HG02678 (cell line): ENCODE results near the gene SV2C.

ENCODE experiments used
- ATAC-seq: cut with Tn5 transposase; IDR thresholded peaks from one replicate; pipeline ENCODE4 v1.9.1; 2021; ENCODE audit warnings: mild to moderate bottlenecking, moderate library complexity; ENCODE audit not compliant: unreplicated experiment

SV2C gene

DNA sequence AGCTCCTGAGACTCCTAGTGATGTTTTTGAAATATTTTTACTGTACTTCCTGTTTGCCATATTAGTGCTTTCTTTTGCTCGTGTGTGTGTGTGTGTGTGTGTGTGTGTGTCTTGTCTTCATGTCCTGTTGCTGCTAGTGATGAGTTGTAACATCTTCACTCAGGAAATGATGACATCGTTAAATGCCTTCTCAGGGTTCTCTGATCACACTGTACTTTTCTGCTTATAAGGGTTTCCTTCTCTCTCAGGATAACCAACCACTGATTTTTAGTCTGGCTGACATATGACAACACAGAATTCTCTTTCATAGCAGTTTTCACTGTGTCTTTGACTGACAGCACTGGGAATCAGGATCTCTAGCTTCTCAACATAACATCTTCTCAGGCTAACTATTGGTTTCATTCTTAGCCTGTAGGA lies 16.1 kb downstream of the SV2C start:
- peak; percentile 42 for ATAC-seq

DNA sequence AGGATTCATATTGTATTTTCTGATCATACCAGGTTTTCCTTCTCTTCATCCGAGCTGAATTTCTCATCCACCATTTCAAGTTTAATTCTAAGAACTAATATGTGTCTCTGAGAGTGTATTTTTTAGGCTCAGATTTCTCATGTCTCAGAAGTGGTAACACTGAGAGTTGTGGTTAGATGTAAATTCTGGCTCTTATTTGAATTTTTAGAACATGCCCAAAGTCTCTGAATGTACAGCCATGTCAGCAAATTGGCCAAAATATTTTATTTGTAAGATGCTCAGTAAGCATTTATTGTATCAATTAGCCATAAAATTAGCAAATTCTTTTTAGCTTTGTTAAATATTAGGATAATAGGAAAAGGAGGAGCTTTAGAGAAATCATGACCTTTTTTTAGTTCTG lies 16.6 kb downstream of the SV2C start:
- ATAC-seq = peak; percentile 59

DNA sequence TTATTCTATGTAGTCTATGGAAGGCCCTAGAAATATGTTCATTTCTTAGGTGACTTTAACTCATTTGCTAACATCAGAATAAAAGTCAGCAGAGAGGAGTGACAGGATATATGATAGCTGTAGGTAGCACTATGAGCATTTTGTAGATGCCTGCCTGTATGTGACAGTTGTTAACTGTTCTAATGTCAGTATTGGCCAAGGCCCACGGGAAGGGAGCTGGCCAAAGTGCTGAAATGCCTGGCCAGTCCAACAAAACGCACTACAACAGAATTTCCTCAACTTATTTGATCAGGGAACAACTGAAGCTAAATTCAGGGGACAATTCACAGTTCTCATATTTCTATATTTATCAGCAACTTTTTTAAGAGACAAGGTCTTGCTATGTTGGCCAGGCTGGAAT lies 20.8 kb downstream of the SV2C start:
- ATAC-seq = no peak

DNA sequence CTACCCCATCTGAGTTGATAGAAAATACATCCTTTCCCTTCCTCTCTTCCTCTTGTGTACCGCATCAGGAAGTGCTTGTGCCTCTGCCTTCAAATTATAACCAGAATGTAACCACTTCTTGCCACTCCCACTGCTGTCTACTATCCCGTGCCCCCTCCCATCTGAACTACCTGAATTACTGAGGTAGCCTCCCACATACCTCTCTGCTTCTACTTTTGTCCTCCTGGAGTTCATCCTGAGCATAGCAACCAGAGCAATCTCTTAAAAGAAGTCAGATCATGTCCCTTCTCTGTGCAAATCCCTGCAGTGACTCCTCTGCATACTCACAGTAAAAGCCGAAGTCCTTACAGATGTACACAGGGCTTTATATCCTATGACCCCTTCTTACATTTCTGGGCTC lies 23.0 kb downstream of the SV2C start:
- no peak for ATAC-seq

DNA sequence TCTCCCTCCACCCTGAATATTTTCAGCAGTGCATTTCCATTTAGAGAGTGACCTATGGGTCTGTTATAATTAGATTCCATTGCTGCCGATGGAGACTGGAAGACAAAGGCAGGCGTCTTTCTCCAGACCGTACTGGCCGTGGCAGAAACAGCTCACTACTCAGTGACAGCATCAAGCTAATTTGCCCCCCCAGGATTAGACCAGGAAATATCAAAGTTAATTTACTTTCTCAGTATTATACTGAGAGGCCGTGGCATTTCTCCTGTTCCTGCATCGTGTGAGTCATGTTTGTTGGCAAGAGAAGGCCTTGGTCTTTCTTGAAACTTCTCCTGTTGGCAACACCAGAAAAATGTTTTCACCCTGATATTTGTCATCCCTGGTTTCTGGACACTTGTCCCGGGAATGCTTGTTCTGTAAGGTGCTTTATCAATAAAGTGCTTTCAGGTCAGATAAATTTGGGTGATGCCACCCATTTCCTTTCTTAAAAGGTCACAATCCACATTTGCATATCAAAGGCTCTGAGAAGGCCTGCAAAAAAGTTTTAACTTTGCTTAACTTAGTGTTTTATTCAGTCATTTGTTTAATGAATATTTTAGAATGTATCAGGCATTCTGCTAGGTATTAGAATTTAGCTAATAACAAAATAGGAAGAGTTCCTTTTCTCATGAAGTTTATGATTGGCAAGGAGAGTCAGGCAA lies 28.4 kb downstream of the SV2C start:
- no peak for ATAC-seq

DNA sequence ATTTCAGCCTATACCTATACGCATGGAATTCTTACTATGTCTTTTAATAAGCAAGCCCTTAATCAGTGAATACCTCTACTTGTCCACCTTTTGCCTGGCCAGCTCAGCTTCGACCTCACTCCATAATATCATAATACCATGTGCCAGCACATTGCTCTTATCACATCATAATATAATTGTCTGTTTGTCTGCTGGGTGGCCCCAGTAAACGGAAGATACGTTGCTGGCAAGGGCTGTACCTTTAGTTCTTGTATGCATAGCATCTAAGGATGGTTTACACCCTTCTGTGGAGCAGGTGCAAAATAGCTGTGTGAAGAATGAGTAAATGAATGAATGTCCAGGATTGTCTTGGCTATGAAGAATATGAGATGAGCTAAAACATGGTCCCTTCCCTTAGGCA lies 29.9 kb downstream of the SV2C start:
- no peak for ATAC-seq

DNA sequence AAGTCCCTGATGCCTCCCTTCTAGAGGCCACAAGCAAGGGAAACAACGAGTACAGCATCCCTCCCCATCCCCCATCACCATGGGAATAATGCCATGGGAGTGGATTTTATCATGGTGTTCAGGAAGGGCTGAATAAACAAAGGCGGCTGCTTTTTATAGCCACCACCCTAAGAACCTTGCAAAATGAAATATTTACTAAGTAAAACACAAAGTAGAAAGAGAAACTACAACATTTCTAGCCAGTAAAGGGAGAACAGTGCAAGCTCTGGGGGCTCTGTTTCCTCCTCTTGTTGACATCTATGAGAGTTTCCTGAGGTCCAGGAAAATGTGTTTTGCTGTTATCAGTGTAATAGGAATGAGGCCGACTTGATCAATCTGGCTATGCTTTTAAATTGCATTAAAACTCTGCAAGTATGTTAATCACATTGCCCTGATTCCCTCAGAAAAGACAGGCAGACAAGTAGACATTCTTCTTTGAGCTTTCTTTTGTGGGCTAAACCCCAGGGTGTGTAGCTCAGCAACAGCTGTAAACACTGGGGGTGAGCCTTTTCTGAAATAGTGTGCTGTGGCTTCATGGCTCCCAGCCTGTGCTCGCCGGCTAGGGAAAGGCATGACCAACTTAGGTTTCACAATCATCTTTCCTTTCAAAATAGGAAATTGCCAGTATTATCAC lies 31.1 kb downstream of the SV2C start:
- ATAC-seq = no peak

DNA sequence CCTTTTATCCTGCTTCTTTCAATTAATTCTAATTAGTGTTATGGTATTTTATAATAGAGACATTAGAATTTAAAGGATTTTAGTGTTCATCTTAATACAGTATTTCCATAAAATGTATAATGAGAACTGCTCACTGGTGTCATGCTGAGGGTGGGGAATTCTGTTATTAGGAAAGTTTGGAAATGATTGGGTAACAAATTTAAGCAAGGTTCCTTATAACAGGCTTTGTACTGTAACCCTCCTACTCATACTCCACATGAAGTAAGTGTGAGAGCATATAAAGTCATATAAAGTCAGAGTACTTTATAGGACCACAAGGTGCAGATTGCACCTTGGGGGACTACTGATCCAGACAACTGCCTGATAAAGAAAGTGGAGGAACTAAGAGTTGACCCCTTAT lies 42.2 kb downstream of the SV2C start:
- no peak for ATAC-seq

DNA sequence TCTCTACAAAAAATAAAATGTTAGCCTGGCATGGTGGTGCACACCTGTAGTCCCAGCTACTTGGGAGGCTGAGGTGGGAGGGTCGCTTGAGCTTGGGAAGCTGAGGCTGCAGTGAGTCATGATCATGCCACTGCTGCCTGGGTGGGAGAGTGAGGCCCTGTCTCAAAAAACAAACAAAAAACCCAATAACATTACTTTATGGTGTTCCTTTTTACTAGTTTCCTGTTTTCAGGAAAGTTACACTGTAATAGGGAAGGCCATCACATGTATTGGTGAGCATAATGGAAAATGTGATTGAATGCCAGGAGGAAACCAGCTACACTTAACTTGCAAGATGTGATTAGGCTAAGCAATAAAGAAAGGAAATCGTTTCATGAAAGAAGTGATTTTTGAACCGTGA lies 42.7 kb downstream of the SV2C start:
- no peak for ATAC-seq

DNA sequence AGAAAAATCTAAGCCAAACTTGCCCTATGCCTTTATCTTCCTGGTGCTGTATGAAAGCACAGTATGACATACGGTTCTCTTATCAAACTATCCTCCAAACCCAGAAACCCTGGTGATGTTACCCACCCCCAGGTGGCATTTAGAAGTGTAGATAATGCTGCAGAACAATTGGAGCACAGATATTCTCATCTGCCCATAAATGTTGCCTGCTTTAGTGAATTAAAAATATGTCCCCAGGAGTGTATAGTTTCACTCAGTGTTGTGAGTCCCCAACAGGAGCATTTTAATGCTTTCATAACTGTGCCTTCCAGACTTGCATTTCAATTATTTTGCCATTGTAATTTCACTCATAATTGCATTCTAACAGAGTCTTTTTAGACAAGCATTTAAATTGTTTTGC lies 50.8 kb downstream of the SV2C start:
- ATAC-seq = no peak

DNA sequence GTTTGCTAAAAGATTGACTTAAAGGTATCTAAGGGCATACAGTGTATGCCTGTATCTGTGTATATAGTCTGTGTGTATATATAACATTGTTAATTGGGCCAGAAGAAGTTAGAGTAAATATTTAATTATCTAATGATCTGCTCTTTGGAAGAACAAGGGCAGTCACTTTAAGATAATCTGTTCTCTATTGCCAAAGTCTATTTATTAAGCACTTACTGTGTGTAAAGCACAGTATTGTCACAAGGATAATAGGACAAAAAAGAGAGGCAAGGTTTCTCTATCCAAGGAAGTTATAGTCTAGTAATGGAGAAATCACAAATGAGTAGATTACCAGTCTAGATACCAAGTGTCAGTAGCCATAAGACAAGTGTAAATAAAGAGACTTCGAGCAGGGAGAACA lies 51.5 kb downstream of the SV2C start:
- no peak for ATAC-seq

DNA sequence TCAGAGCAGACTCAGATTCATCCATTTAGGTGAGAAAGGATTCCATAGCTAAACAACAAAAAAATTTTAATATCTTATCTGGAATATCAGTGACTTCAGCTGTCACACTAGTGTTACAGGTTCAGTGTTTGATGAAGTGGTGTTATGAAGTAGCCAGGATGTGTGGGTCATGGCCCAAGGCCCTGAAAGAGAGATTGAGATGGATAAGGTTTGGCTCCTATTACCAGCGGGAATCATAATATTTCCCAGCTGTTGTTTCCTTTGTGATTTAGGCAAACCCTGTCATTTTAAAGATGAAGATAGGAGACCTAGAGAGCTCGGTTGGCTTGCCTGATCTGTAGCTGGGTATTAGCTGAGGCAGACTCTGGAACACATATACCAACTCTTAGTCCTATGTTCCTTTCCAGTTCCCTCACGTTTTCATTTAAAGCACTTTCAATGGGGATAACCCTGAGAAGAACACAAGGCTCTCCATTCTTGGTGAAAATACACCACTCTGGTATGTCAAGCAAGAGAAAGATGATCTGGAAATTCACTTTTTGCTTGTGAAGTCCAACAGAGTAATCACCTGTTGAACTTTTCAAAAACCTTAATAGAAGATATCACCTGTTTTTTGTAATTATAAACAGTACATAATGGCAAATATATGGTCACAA lies 54.8 kb downstream of the SV2C start:
- no peak for ATAC-seq

DNA sequence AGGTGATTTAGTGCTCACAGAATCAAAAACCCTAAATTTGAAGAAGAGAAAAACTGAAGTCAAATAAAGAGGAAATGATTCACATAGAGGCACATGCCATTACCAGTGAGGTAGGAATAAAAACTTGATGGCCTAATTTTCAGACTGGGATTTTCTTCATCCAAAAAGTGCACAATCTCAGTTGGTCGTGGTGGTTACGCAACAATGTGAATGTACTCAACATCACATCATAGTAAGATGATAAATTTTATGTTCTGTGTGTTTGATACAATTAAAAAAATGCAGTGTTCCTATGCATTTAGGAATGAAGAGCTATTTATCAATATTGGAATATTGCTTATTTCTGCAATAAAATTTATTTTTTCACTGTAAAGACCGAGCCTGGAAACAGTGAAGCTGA lies 60.7 kb downstream of the SV2C start:
- ATAC-seq = no peak

DNA sequence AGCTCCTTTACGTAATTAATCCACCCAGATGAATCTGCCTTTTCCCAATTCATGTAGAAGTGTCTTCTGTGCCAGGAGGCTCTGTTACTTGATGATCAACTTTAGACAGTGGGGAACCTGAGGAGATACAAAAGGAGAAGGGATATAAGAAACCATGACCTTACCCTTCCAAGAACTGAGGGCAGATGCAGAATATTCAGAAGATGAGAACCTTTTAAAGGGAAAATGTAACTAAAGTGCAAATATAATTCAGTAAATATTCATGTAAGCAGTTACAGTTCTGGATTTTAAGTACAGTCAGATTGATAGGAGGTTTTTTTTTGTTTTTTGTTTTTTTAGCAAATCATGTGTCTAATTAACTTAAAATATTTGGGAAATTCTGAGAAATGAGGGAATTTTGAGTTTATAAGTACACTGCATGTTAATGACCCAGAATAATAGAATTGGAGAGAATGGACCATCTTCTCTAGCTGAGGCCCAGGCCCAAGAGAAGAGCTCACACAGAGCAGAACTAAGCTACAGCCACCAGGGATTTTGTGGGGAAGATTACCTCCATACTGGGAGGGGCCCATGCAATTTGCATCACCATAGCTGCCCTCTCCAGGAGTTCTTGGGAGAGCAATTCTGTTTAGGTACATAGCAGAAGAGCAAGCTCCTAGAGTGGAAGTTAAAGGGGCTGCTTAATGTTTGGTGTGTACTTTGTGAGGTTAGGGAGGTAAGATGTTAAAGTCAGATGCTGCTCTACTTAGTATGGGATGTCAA lies 61.5 kb downstream of the SV2C start:
- ATAC-seq = no peak

DNA sequence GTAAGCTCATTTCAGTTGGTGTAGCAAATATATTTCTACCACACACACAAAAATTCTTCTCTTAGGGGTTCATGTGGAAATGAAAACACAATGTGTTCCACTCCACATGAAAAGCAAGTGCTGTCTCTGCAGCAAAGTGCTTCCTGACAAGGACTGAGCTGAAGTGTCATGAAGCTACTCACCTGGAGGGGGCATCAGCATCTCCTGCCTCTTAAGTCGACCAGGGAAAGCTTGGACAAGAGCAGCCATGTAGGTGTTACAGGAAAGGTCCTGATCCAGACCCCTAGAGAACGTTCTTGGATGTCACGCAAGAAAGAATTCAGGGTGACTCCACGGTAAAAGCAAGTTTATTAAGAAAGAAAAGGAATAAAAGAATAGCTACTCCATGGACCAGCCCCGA lies 62.8 kb downstream of the SV2C start:
- no peak for ATAC-seq

DNA sequence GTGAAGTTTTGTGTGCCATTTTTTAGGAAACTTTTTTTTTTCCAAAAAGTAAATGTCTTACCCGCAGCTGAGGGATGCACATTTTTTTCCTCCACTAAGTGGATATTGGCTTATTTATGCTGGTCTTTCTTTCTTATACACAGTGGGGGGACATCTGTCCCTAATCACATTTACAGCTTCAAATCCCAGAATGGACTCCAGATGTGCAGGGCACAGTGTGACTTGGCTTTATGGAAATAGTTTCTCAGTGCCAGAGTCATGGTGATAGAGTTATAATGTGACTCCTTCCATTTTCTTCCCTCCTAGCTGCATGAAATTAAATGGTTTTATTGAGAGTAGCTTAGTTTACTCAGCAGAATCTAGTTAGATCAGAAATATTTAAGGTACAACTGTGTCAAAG lies 66.5 kb downstream of the SV2C start:
- ATAC-seq = no peak

DNA sequence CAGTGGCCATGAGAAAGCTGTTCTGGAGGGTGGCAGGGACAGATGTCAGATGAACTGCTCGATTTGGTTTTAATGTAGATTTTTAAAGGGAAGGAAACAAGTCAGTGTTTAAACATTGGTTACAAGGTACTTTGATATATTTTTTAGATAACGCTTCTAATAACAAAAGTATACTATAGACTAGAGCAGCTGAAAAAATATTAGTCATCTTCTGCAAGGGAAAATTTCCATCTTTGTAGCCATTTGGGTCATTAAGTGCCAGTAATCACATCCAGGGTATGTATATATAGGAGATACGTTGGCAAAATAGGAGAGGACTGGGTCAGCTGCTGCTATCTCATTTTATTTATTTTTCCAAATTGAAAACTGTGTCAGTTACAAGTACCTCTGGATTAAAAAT lies 69.0 kb downstream of the SV2C start:
- no peak for ATAC-seq

DNA sequence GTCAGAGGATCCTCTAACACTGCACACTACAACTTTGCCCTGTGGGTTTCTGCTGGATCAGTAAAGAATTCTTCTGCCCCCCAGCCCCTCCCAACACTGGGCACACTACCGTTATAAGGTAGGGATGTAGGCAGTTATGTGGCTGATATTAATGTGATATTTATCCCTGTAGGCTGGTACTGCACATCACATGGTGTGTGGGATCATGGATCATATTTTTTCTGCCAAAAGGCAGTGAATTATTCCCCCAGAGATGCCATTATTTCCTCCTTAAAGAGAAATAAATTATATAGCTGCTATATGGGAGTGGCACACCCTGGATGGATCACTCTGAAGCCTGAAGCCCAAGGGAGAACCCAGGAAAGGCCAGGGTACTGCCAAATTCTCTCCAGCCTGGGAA lies 69.5 kb downstream of the SV2C start:
- no peak for ATAC-seq

DNA sequence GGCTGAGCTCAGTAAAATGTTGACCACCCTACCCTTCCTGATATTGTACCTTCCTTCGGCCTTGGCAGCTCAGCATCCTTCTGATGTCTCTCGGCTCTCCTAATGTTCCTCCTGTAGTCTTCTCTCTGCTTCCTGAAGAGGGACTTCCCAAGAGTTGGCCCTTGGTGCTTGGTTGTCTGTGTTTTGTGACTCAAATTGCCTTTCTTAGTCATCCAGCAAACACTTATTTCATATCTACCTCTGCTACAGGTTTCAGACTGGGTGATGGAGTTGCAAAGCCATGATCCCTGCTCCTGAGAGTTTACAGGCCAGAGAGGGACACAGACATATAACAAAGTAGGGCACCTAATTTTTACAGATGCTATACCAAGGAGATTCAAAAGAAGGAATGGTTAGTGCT lies 70.1 kb downstream of the SV2C start:
- no peak for ATAC-seq

DNA sequence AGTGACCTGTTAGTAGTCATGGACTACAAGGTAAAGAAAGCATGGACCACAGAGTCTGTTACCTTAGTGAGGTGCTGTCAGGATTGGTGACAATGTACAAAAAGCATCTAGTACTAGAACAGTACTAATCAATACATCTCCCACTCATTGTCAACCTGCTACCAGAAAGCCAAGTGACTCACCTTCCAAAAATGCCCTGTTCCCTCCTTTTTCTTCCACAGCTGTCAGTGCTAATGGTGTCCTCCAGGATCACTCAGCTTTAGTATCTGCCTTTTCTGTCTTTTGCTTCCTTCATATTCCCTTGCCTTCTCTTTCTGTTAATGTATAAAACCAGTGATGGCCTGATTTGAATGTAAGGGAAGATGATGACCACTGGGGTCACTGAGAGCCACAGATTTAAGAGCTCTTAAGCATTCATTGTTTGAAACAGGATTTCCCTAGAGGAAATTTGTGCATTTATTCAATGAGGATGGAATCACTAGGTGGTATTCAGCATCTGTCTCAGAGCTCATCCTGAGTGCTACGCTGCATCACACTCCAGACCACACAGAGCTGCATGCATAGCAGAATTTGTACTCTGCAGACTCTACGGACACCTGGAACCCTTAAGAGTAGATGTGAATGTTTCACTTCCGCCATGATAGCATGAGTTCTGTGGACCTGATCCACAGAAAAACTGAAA lies 71.0 kb downstream of the SV2C start:
- ATAC-seq = no peak

DNA sequence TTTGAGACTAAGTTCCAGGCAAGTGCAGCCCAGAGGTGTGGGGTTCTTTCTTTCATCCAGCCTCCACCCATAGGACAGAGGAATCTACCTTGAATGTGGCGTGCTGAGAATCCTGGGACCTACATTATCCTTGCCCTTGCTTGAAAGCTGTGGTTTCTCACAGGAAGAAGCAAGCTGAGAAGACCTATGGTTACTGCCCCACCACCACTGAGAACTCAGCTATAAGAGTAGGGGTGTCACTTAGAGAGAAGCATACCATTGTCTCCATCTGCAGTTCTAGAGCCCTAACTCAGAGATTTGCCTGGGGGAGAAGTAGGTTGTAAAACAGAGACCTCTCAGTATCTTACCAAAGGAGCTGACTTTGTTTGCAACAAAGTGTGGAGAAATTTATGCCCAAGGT lies 72.4 kb downstream of the SV2C start:
- no peak for ATAC-seq
